Measurements from ENCODE around the gene PLXNA1. TPM values are rescaled to one million over a fixed set of nuclear protein-coding genes. Genes with fewer than 3 reads are reported as not detected.
A peak's percentile ranks its signal among the peaks of the same experiment; 100 is the strongest.

PLXNA1 gene
- polyA plus RNA-seq, 1 donor from 2014 or later, result 65.6 TPM

- Histone ChIP-seq H3K27ac (ENCODE audit: low read length) (no peak overlapping the region), H3K9me3 (ENCODE audit: low read length) (no peaks in the 10 kb centered on the region), H3K27me3 (ENCODE audit: insufficient read depth, low read depth, low read length) (peaks cover 2% of the 10 kb centered on the region), H3K36me3 (ENCODE audit: insufficient read depth, low read length) (no peaks in the 10 kb centered on the region), H3K9ac (ENCODE audit: low read length) (peak overlapping the region; percentile 86), H2AFZ (ENCODE audit: low read depth, low read length) (no peak overlapping the region), H3K79me2 (replicated peaks; ENCODE audit: insufficient read depth, low read length) (peaks cover 39% of the 10 kb centered on the region), H3K4me3 (ENCODE audit: low read length) (peak overlapping the region; percentile 97), H3K4me2 (ENCODE audit: low read length) (no peak overlapping the region), H3F3A (ENCODE audit: insufficient read depth, low read length, poor library complexity, severe bottlenecking) (no peaks in the 10 kb centered on the region), H4K20me1 (ENCODE audit: insufficient read depth) (peaks cover 18% of the 10 kb centered on the region), H3K9me2 (ENCODE audit: insufficient read depth, low read length) (no peaks in the 10 kb centered on the region)
- TF ChIP-seq MXI1 (conservative IDR thresholded peaks at IDR 0.05; ENCODE audit: poor library complexity, severe bottlenecking) (no peak), POLR2AphosphoS5 (IDR thresholded peaks at IDR 0.05) (no peak), EP300 (conservative IDR thresholded peaks at IDR 0.05; ENCODE audit: poor library complexity, severe bottlenecking) (no peak), SMC3 (conservative IDR thresholded peaks at IDR 0.05; ENCODE audit: poor library complexity) (no peak), RAD21 (conservative IDR thresholded peaks at IDR 0.05) (no peak), TAF1 (IDR thresholded peaks at IDR 0.05; ENCODE audit: low read depth) (no peak), EZH2 (IDR thresholded peaks at IDR 0.05; ENCODE audit: borderline replicate concordance, insufficient read depth, low read length, poor library complexity, severe bottlenecking) (no peak), CTCF (IDR thresholded peaks at IDR 0.05; ENCODE audit: poor library complexity, severe bottlenecking) (no peak), REST (IDR thresholded peaks at IDR 0.05; ENCODE audit: borderline replicate concordance) (no peak)
Measured at GRCh38 chr3:126983276-126983652, 349 bp downstream of the PLXNA1 start.

DNA sequence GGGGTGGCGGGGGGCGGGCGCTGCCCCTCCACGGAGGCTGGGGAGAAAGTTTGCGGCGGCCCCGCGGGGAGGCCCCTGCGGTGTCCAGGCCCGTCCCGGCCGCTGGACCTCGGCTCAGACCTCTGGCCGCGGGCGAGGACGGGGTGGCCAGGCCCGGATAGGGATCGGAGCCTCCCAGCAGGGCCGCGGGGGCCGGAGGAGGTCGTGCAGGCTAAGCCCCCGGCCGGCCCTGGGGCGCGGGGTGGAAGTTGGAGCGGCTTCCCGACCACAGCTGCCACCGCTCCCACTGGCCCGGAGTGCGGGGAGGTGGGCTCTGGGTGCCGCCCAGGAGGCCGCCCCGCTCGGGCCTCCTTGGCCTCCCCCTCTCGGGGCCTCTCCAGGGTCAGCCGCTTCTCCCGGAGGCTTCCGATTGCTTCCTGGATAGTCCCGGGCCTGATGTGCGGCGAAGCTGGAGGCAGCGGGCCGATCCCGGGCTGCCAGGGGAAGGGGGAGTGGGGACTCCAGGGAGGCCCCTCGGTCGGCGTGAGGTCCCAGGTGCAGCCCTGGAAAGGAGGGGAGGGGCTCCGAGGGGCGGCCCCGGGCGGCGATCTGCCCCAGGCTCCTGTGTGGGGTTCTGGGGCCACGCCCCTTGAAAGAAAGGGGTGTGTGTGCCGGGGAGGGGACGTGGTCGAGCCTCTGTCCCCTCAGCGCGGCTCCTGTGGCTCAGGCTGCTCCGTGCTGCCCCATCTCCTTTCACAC lies 907 bp downstream of the PLXNA1 start:
- no peaks in the 10 kb centered on the region for H3K9me2 ChIP-seq (ENCODE audit: insufficient read depth, low read length)
- H3K27ac ChIP-seq (ENCODE audit: low read length), result peak overlapping the region; percentile 45
- TF ChIP-seq CTCF (IDR thresholded peaks at IDR 0.05; ENCODE audit: poor library complexity, severe bottlenecking) (no peak), REST (IDR thresholded peaks at IDR 0.05; ENCODE audit: borderline replicate concordance) (peak; percentile 42), SMC3 (conservative IDR thresholded peaks at IDR 0.05; ENCODE audit: poor library complexity) (peak; percentile 58), RAD21 (conservative IDR thresholded peaks at IDR 0.05) (peak; percentile 54), EP300 (conservative IDR thresholded peaks at IDR 0.05; ENCODE audit: poor library complexity, severe bottlenecking) (no peak)
- H3K9me3 ChIP-seq (ENCODE audit: low read length), result no peaks in the 10 kb centered on the region
- no peaks in the 10 kb centered on the region for H3F3A ChIP-seq (ENCODE audit: insufficient read depth, low read length, poor library complexity, severe bottlenecking)
- H3K4me2 ChIP-seq (ENCODE audit: low read length), result peak overlapping the region; percentile 91
- H3K27me3 ChIP-seq (ENCODE audit: insufficient read depth, low read depth, low read length), result peaks cover 2% of the 10 kb centered on the region
- peaks cover 18% of the 10 kb centered on the region for H4K20me1 ChIP-seq (ENCODE audit: insufficient read depth)
- H3K4me3 ChIP-seq (ENCODE audit: low read length), result peak overlapping the region; percentile 97
- peak overlapping the region; percentile 86 for H3K9ac ChIP-seq (ENCODE audit: low read length)
- H3K79me2 ChIP-seq (replicated peaks; ENCODE audit: insufficient read depth, low read length), result peaks cover 39% of the 10 kb centered on the region
- H3K36me3 ChIP-seq (ENCODE audit: insufficient read depth, low read length), result no peaks in the 10 kb centered on the region
- no peak overlapping the region for H2AFZ ChIP-seq (ENCODE audit: low read depth, low read length)
